Eye (tissue), 1 donor: ENCODE measurements around the gene FARSB.

Source experiments
- DNase-seq: peaks from one replicate; pipeline ENCODE4 v3.0.0-alpha.2; 2015

The FARSB gene

DNA sequence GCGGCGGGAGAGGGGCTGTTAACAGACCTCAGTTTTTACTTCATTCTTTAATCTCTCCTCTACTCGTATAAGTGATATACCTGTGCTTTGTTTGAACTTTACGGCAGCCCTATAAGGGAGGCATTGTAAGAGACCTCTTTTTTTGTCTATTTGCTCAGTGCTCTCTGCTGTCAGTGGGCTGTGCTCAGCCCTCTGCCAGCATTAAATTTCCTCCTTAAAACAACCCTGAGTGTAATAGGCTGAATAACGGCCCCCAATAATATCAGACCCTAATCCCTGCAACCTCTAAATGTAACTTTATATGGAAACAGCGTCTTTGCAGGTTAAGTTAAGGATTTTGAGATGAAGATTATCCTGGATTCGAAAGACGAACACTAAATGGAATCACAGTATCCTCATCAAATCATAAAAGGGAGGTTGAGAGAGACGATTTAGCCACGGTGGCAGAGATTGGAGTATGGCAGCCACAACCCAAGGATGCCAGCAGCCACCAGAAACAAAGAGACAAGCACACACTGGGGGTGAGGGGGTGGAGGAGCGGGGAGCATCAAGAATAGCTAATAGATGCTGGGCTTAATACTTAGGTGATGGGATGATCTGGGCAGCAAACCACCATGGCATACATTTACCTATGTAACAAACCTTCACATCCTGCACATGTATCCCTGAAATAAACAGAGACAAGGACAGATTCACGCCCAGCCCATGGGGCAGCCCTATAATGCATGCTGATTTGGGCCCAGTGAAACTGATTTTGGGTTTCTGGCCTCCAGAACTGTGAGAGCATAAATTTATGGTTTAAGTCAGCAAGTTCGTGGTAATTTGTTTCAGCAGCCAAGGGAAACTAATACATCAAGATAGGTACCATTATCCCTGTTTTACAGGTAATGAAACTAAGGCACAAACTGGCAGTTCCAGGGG, 894 bp upstream of the FARSB start:
- peak; percentile 60 for DNase-seq

DNA sequence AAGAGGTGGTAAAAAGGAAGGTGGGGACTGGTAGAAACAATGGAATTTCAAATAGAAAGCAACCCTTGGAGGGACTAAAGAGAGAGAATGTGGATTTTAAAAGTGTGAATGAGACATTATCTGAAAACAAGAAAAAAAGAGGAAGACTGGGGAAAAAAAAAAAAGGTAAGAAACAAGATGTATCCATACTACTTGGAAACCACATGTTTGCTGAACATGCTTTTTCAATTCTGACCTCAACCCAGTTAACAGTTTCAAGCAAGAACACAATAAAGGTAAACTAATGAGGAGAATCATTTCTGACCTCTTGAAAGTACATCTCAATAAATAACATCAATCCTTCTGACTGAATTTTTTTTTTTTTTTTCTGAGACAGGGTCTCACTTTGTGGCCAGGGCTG, 2.6 kb downstream of the FARSB start:
- DNase-seq: no peak

DNA sequence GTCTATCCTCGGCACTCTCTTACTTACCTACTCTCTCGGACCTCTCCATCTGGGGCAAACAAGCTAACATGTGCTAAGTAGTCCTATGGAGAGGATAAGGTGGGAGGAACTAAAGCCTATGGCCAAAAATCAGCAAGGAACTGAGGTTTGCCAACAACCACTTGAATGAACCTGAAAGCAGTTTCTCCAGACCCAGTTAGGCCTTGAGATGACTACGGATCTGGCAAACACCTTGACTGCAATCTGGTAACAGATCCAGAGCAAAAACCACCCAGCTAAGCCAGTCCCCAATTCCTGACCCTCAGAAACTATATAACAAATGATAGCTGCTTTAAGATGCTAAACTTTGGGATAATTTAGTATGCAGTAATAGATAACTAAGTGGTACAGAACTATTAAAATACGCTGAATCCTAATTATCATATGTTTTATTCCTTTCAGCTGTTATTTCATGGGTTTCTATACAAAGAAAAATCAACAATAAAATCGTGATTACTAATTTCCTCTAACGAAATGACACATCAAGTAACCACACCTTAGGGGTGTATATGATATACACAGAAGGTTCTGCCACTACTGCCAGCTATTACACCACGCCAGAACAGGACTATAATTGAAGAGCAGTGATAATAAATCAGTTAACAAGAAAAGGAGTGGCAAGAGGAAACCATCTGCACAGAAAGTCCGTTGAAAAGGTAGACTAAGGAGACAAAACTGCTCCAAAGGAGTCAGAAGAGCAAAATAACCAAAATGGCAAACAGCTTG, 3.2 kb downstream of the FARSB start:
- DNase-seq: no peak

DNA sequence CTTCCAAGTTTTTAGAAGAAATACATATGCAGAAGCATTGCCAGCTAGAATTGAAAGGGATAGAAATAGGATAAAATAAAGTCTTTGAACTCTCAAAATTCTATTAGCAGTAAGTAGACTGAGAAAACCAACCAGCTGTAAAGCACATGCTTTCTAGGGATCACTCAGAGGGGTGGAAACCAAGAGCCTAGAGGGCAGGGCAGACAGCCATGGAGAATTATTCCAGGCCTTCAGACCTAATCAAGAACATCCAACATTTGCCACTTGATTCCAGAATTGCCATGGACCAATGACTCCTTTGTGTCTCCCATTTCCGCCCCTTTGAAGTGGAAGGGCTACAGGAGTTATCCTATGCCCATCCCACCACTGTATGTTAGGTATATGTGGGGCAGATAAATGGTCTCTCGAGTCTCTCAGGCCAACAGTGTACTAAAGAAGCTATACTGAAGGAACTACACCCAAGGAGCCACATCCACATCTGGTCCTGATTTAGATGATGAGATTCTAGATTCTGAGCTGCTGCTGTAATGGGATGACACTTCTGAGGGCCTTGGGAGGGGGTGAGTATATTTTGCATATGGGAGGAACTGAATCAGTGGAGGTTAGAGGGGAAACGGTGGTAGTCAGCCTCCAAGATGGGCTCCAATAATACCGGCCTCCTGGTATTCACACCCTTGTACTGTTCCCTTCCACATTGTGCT, 4.0 kb downstream of the FARSB start:
- no peak for DNase-seq

DNA sequence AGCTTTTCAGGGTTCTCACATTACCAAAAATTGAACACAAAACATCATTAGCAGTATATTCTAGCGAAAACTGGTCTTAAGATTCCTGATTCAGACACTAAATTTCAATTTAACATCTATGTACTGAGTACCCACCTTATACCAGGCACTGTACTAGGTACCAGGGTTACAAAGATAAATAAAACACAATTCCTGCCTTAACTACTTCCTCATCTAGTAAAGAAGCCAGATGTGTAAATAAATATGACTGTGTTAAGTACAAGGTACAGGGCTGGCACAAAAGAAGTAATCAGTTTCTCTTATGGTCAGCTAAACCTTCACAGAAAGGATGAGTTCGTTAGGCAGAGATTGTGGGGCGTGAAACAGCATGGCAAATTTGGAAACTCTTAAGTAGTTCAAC, 6.1 kb downstream of the FARSB start:
- no peak for DNase-seq

DNA sequence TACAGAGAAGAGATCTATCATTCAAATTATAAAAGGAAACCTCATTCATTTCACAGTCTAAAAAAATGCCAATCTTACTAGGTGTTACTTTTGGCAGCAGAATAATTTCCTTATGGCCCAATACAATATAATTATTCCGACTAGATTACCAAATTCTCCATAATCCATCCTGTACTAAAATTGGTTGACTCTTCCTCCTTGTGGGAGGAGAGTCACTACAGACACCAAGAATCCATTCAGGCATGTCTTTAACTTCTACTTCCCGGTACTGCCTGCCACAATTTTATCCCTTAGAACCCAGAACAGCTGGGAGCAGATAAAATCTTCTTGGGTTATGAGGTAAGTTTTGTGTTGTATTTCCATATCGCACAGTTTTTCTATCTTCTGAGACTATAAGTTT, 9.9 kb downstream of the FARSB start:
- no peak for DNase-seq

DNA sequence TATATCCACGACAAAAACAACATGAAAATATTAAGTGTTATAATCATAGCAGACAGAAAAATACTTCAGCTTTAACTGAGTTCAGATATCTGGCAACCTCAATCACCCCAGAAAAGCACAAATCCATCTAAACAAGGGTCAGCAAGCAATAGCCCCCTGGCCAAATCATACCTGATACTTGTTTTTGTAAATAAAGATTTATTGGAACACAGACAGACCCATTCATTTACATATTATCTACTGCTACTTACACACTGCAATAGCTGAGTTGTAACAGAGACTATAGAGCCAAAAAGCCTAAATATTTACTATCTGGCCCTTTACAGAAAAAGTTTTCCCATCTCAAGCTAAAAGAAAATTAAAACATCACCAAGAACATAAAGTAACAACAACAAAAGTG, 12.8 kb downstream of the FARSB start:
- no peak for DNase-seq

DNA sequence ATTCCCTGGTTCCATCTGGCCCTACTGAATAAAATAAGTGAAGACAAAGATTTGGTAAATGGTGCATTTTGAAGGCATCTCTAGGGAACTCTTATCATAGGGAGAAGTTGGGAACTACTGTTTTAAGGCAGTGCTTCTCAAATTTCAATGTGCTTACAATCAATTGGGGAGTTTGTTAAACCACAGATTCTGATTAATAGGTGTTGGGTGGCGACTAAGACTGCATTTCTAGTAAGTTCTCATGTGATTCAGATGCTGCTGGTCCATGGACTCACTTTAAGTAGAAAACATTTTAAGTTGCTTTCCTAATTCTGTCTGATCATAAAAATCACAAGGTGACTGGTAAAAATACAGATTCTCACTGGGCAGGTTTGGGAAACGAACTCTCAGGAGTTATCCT, 14.6 kb downstream of the FARSB start:
- DNase-seq: no peak

DNA sequence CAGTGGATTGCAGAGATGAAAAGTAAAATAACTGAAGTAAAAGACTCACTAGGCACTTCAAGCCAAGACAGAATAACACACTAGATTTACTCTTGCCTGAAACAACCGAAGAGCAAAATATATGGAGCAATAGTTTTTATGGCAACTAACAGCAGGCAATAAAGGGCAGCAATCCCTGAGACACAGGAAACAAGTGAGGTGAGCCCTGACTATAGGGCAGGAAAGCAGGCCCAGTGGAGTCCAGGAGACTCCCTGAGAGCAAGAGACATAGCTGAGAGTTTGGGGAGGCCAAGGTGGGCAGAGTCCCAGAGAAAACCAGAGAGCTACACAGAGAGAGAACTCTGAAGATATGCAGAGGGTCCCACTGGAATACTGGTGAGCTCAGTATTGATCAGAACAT, 18.8 kb downstream of the FARSB start:
- no peak for DNase-seq

DNA sequence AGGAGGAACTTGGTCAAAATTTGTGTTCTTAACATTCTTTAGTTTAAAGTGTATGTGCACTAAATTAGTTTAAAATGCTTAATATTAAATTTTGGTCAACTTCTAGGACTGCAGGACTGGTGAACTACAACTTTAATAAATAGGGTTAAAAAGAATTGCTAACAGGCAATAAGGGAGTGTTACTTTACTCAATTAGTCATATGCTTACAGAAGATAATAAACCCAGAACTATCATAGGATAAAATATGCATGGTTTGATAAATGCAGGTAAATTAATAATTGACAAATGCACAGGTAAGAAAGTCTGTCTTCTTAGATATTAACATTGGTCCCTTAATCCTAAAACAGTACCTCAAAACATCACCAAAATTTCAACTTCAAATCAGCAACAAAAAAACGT, 20.6 kb downstream of the FARSB start:
- DNase-seq: no peak

DNA sequence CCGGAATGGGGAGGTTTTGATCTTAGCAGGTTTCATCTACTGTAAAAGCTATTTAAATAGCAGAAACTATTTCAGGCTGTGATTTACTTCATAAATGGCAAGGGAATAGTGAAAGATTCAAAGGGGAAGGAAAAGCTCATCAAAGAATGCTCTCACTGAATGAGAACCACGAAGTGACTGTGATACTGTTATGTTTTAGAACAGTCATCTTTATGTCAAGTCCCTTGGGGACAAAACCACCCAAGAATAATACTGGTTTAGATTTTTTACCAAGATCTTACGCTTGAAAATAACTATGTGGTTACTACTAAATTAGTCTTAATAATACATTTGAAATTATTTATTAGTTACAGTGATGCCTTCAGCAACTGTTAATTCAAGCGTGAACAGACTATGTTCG, 28.1 kb downstream of the FARSB start:
- DNase-seq: no peak

DNA sequence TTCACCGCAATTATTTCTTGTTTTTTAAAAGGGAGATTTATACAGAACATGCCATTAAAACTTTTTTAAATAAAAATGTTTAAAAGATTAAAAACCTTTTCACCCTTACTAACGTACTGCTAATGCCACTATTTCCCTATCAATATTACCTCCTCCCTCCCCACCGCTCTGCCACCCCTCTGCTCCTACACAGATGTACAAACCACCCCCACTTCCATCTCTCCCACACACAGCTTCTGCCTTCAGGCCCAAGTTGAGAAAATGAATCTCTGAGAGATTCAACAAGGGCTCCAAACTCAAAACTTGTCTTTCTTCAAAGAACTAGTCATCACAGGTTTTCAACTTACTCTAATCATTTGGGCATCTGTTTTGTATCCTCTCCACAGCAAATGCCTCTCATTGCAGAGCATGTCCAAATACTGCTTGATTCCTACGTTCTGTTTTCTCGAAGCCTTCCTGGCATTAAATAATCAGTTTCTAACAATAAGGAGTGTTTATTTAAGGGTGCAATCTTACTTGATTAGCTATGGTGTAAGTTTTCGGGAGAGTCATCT, 32.1 kb downstream of the FARSB start:
- no peak for DNase-seq

DNA sequence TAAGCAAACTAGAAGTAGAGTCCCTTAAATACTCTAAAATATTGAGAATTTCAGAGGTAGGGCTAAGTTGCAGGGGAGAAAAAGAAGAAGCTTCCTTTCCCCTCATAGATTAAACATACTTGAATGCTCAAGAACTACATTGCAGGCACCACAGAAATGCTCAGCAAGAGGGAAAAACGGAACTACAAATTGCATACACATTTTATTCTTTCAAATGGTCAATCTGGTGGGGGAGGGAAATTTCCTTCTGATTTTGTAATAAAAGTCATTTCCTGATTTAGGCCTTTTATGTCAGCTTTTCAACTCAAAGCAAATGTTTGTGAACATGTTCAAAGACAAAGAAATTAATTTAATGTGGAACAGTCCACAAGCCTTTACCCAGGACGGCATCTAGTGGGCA, 33.0 kb downstream of the FARSB start:
- no peak for DNase-seq

DNA sequence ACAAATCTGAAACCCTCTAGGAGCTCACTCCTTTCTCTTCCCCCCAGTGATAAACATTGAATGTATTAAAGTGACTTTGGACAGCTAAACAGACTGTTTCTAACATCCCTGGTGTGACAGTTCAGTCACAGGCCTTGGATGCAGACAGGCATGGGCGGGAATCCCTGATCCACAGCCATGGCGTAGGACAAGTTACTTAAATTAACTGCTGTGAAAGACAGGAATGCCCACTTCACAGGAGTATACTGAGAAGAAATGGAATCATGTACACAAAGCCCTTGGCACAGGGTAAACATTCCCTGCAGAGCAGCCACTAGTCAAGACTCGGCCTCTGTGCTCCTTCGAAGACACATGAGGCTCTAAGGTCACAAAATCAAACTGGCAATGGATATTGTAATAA, 34.0 kb downstream of the FARSB start:
- no peak for DNase-seq

DNA sequence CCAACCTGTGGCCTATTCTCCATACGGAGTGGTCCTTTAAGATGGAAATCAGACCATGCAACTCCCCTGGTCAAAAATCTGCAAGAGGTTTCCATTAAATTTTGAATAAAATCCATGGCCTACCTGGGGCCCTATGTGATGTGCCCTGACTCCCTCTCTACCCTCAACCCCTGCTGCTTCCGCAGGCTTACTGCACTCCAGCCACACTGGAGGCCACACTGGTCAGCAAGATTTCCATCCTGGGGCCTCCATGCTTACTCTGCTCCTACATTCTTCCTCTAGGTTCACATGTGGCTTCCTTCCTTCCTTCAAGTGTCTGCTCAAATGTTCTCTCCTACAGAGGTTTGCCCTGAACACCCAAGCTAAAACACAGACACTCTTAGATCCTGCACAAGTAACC, 40.6 kb downstream of the FARSB start:
- no peak for DNase-seq

DNA sequence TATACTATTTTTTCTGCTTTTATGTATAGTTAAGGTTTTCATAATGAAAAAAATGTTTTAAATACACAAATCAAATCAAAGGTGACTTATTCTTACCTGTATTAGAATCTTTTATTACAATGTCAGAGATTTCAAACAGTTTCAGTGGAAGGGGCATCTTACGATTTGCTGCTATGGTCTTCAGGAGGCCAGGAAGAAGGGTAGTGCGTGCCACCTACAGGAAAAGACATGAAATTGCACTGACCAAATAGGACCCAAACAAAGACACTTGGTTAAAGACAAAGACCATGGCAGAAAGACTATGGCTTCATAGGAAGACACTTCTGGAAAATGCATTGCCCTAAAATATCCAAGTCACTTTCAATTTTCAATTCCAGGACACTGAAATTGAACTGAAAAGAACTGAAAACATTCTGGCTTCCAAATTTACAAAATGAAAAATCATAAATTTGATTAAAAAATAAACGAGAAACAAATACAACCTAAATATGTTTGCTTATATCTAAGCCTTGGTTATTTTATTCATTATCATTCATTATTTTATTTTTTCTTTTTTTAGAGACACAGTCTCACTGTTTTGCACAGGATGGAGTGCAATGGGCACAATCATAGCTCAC, 42.1 kb downstream of the FARSB start:
- DNase-seq: peak; percentile 81

DNA sequence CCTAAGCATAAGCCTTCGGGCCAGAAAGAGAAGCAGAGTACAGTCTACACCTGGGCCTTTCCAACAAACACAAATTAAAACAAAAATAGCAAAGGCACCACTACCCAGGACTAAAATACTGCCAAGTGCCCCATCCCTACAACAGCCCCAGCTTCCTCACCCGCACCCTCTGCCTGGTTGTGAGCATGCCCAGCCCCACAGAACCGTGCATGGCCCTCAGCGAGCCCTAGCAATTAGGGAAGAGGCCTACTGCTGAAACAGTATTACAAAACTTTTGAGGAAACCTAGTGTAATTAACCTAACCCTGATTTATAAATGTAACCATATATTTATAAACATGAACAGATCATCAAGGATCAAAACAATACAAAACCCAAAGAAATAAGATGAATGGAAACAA, 44.2 kb downstream of the FARSB start:
- no peak for DNase-seq

DNA sequence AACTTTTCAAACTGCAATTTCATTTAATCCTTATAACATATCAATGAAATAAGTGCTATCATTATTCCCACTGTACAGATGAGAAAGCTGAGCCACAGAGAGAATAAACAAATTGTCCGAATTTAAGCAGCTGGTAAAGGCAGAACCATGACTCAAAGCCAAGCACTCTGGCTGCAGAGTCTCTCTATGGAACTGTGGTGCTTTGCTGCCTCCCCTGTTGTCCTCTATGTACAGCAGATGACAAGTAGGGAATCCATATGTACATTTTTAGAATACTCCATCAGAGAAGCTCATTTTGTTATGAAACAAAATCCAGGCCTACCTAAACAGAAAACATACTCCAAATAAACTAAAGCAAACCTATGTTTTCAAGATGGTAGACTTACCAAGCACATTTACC, 45.1 kb downstream of the FARSB start:
- DNase-seq: no peak

DNA sequence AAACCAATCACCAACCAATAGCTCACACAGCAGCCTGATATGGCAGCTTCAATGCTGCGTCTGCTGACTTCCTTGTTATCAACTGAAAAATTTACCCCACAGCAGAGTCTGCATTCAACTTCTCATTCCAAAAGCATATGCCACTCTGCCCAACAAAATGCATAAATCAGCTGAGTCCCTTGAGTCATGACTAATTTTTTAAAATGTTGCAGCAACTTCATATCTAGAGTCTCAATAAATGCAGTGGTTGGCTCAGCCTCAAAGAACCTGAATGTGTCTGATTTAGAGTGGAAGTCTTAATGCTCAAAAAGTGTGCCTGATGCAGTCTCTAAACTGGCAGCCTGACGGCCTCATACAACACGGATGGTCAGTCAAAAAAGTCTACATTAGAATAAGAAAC, 46.5 kb downstream of the FARSB start:
- DNase-seq: no peak

DNA sequence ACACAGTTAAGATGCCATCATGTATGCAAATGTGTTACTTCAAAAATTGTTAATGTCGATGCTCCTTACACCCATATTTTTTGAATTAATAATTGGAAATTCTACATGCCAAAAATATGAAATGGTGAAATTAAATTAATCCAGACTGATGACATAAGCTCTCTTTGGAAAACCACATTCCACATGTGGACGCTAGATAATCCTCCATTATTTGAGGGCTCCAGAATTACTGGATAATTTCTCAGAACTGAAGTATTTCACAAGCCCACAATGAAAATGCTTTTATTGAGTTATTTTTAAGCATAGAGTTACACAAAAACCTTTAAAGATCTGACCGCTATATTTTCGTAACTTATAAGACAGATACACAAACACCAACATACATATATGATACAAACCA, 47.8 kb downstream of the FARSB start:
- DNase-seq: no peak

DNA sequence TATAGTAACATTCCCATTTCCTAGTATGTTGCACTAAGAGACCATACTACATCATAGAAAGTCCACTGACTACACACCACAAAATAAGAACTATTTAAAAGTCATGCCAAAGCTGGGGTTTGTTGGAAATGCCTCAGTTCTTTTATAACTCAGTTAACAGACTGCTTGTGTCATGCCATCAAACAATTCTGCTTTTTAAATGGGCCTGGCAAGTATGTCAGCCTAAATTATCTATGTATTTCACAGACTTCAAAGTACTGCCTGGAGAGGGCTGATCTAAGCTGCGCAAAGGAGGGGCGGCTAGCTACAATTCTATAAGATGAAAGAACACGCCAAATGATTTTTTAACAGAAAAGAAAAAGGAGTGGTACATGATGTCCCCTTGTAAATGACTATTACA, 49.6 kb downstream of the FARSB start:
- DNase-seq: no peak

DNA sequence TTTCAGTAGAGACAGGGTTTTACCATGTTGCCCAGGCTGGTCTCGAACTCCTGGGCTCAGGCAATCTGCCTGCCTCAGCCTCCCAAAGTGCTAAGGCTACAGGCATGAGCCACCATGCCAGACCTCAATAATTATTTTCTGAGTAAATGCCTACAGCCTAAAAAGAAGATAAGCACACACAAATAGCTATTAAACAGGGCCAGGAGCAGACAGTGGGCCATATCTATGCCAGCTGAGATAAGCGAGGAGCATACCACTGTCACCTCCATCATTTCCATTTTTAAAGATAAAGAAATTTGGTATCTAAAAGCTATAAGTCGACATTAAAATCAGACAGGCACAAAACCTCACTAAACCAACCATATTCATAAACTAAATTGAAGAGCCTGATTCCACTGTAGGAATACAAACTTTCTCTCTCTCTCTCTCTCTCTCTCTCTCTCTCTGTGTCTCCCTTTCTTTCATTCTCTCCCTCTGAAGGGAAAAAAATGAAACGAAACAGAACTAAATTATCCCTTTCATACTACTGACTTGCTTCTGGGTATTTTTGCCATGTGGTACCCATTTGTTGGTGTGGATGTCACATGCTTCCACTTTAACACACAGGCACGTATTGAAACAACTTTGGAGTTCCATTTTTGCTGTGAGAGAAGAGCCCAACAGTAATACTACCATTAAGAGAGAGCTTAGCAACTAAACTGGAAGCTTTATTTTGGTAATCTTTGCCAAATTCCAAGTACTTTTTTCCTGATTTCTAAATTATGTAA, 51.0 kb downstream of the FARSB start:
- no peak for DNase-seq
